Activated gamma-delta T cell treated with anti-CD3 and anti-CD28 coated beads, Interleukin-2, amount 50 U/mL, for 16 hours (primary cell): Measurements from ENCODE around the gene PPME1.
A peak's percentile ranks its signal among the peaks of the same experiment; 100 is the strongest.
"Not testable (repeated sequence)": the region's sequence is repeated elsewhere in the genome, so short reads cannot be mapped to it uniquely, and the experiment has no call there.

Source experiments
- DNase-seq: peaks from one replicate; pipeline ENCODE4 v3.0.0-alpha.2; 2020; ENCODE audit warnings: low read depth

Gene PPME1

GRCh38 chr11:74170694-74171629 lies at the start of gene PPME1, which contains the start of gene C2CD3:
PPME1 (plus strand) TSS chr11:74171289; CDS start chr11:74171422, 133 bp downstream.
C2CD3 (minus strand) TSS chr11:74171002; CDS start chr11:74170792, 210 bp downstream.
- DNase-seq = peak; percentile 95

GRCh38 chr11:74121804-74122203 lies 49.3 kb upstream of the PPME1 start:
- DNase-seq = no peak

- DNase-seq = no peak
Measured at GRCh38 chr11:74123008-74123448, 48.1 kb upstream of the PPME1 start.

GRCh38 chr11:74129121-74129520 lies 42.0 kb upstream of the PPME1 start:
- not testable (repeated sequence) for DNase-seq

GRCh38 chr11:74132833-74133232 lies 38.3 kb upstream of the PPME1 start:
- no peak for DNase-seq

- no peak for DNase-seq
Measured at GRCh38 chr11:74133436-74133835, 37.7 kb upstream of the PPME1 start.

- DNase-seq = no peak
Measured at GRCh38 chr11:74134661-74135060, 36.4 kb upstream of the PPME1 start.

GRCh38 chr11:74135127-74135840 lies 35.8 kb upstream of the PPME1 start:
- DNase-seq = no peak

- DNase-seq = no peak
Measured at GRCh38 chr11:74138021-74138420, 33.1 kb upstream of the PPME1 start.

GRCh38 chr11:74138572-74138971 lies 32.5 kb upstream of the PPME1 start:
- DNase-seq = no peak

- DNase-seq = no peak
Measured at GRCh38 chr11:74139151-74139918, 31.8 kb upstream of the PPME1 start.

- not testable (repeated sequence) for DNase-seq
Measured at GRCh38 chr11:74139919-74140431, 31.1 kb upstream of the PPME1 start.

GRCh38 chr11:74141241-74141695 lies 29.8 kb upstream of the PPME1 start:
- no peak for DNase-seq

GRCh38 chr11:74141908-74142307 lies 29.2 kb upstream of the PPME1 start:
- DNase-seq = no peak

- no peak for DNase-seq
Measured at GRCh38 chr11:74142624-74143023, 28.5 kb upstream of the PPME1 start.

GRCh38 chr11:74144592-74144991 lies 26.5 kb upstream of the PPME1 start:
- no peak for DNase-seq

- DNase-seq = no peak
Measured at GRCh38 chr11:74147199-74147929, 23.7 kb upstream of the PPME1 start.

GRCh38 chr11:74153224-74153623 lies 17.9 kb upstream of the PPME1 start:
- DNase-seq = no peak

- no peak for DNase-seq
Measured at GRCh38 chr11:74154620-74155281, 16.3 kb upstream of the PPME1 start.

GRCh38 chr11:74157169-74157568 lies 13.9 kb upstream of the PPME1 start:
- no peak for DNase-seq

- no peak for DNase-seq
Measured at GRCh38 chr11:74159642-74160041, 11.4 kb upstream of the PPME1 start.
